HepG2 (cell line): ENCODE data around the gene SNX21. TPM values are rescaled to one million over a fixed set of nuclear protein-coding genes. Genes with fewer than 3 reads are reported as not detected.
A peak's percentile ranks its signal among the peaks of the same experiment; 100 is the strongest.

Experiments
- CAMTA2 ChIP-seq: sonication (generic); formaldehyde crosslinking; IDR thresholded peaks from 2 replicates; pipeline ENCODE4 v1.4.0; 2020; ENCODE audit warnings: mild to moderate bottlenecking, missing genetic modification reagents, borderline replicate concordance
- CBX1 ChIP-seq: IDR thresholded peaks from one replicate; pipeline ENCODE4 v1.6.1; 2016; ENCODE audit warnings: antibody characterized with exemption, low read depth
- CENPX ChIP-seq: sonication (generic); formaldehyde crosslinking; IDR thresholded peaks from 2 replicates; pipeline ENCODE4 v1.9.0; 2021; ENCODE audit warnings: mild to moderate bottlenecking, missing genetic modification reagents, moderate library complexity
- CERS6 ChIP-seq: sonication (generic); formaldehyde crosslinking; IDR thresholded peaks from 2 replicates; pipeline ENCODE4 v1.5.0; 2020; ENCODE audit warnings: missing genetic modification reagents
- DPF2 ChIP-seq: sonication (generic); formaldehyde crosslinking; IDR thresholded peaks from 2 replicates; pipeline ENCODE4 v1.4.0; 2020; ENCODE audit warnings: mild to moderate bottlenecking, low read depth, missing genetic modification reagents, borderline replicate concordance
- FLYWCH1 ChIP-seq: sonication (generic); formaldehyde crosslinking; IDR thresholded peaks from 2 replicates; pipeline ENCODE4 v1.8.1; 2023; ENCODE audit warnings: mild to moderate bottlenecking, missing genetic modification reagents
- GTF3A ChIP-seq: sonication (generic); formaldehyde crosslinking; conservative IDR thresholded peaks from 2 replicates; pipeline ENCODE4 v1.4.0; 2020; ENCODE audit warnings: mild to moderate bottlenecking, missing genetic modification reagents
- HOXA9 ChIP-seq: sonication (generic); formaldehyde crosslinking; IDR thresholded peaks from 2 replicates; pipeline ENCODE4 v1.8.1; 2022; ENCODE audit warnings: missing genetic modification reagents, mild to moderate bottlenecking, moderate library complexity, borderline replicate concordance
- ISL2 ChIP-seq: sonication (generic); formaldehyde crosslinking; IDR thresholded peaks from 2 replicates; pipeline ENCODE4 v1.5.0; 2020; ENCODE audit warnings: missing genetic modification reagents
- KDM3A ChIP-seq: IDR thresholded peaks from 2 replicates; pipeline ENCODE4 v1.6.1; 2018; ENCODE audit warnings: low read depth, missing compliant biosample characterization
- KLF11 ChIP-seq: IDR thresholded peaks from 2 replicates; pipeline ENCODE4 v1.6.1; 2016; ENCODE audit warnings: missing compliant biosample characterization
- MAFG ChIP-seq: sonication (generic); formaldehyde crosslinking; IDR thresholded peaks from 2 replicates; pipeline ENCODE4 v1.5.1; 2020; ENCODE audit warnings: mild to moderate bottlenecking, missing genetic modification reagents
- MTF1 ChIP-seq: sonication (generic); formaldehyde crosslinking; IDR thresholded peaks from 2 replicates; pipeline ENCODE4 v1.5.0; 2020; ENCODE audit warnings: missing genetic modification reagents
- NBN ChIP-seq: fragments of 450-650 bp; conservative IDR thresholded peaks from 2 replicates; pipeline ENCODE4 v1.6.1; 2017
- NFIB ChIP-seq: sonication (generic); formaldehyde crosslinking; IDR thresholded peaks from 2 replicates; pipeline ENCODE4 v1.9.0; 2021; ENCODE audit warnings: missing genetic modification reagents, mild to moderate bottlenecking, borderline replicate concordance
- RBAK ChIP-seq: sonication (generic); formaldehyde crosslinking; IDR thresholded peaks from 2 replicates; pipeline ENCODE4 v1.5.1; 2020; ENCODE audit warnings: mild to moderate bottlenecking, missing genetic modification reagents
- SUZ12 ChIP-seq: fragments of 150-350 bp; IDR thresholded peaks from 2 replicates; pipeline ENCODE4 v1.6.1; 2014; ENCODE audit warnings: low read depth, low read length
- ZNF34 ChIP-seq: sonication (generic); formaldehyde crosslinking; IDR thresholded peaks from 2 replicates; pipeline ENCODE4 v1.4.0; 2020; ENCODE audit warnings: mild to moderate bottlenecking, missing genetic modification reagents, borderline replicate concordance
- ZNF546 ChIP-seq: sonication (generic); formaldehyde crosslinking; conservative IDR thresholded peaks from 2 replicates; pipeline ENCODE4 v1.8.1; 2023; ENCODE audit warnings: mild to moderate bottlenecking, missing genetic modification reagents
- ZNF567 ChIP-seq: sonication (generic); formaldehyde crosslinking; IDR thresholded peaks from 2 replicates; pipeline ENCODE4 v1.8.1; 2023; ENCODE audit warnings: mild to moderate bottlenecking, missing genetic modification reagents, borderline replicate concordance
- ZSCAN5A ChIP-seq: sonication (generic); formaldehyde crosslinking; IDR thresholded peaks from 2 replicates; pipeline ENCODE4 v1.8.0; 2022; ENCODE audit warnings: mild to moderate bottlenecking, missing genetic modification reagents, borderline replicate concordance
- polyA plus RNA-seq, 8 experiments: library from polyadenylated mRNA; depleted of rRNA in 3 of 8; stranded (reverse) in 7 of 8; unstranded in 1 of 8; fragments of >200 nt; fragmentation: Illumina TruSeq in 4 of 8; extraction: Trizol in 4 of 8; gene quantifications; 2 replicates each; pipeline versions ENCODE4 v1.2.1 to v1.2.3, GENCODE V29; 2011 to 2016; ENCODE audit warnings: low read depth in 4 of 8, missing spikeins in 1 of 8, mixed read lengths in 1 of 8; ENCODE audit not compliant: insufficient read depth in 1 of 8
- total RNA-seq, 5 experiments: library from RNA; depleted of rRNA; stranded (reverse); fragments of >200 nt; fragmentation: Illumina TruSeq; extraction: Trizol; gene quantifications; 2 replicates each; pipeline ENCODE4 v1.2.3, GENCODE V29; 2016; ENCODE audit warnings: low read depth in 1 of 5
- TF ChIP-seq, protein P1 (sequence below): sonication (generic); formaldehyde crosslinking; IDR thresholded peaks from 2 replicates; pipeline ENCODE4 v1.4.0; 2020; ENCODE audit warnings: mild to moderate bottlenecking, low read depth, missing genetic modification reagents
- TF ChIP-seq, protein P2 (sequence below): sonication (generic); formaldehyde crosslinking; IDR thresholded peaks from 2 replicates; pipeline ENCODE4 v1.5.0; 2020; ENCODE audit warnings: mild to moderate bottlenecking, missing genetic modification reagents, moderate library complexity
- TF ChIP-seq, protein P3 (sequence below): sonication (generic); formaldehyde crosslinking; IDR thresholded peaks from 2 replicates; pipeline ENCODE4 v1.5.0; 2020; ENCODE audit warnings: mild to moderate bottlenecking, missing genetic modification reagents

The SNX21 gene
- total and polyA plus RNA-seq, 2 of the 13 experiments (the other 11 are each of a cell fraction or from before 2014, with no cell fraction given), result 7.7 to 12.8 TPM

- TF ChIP-seq FLYWCH1 (CRISPR knock-in tag) (no peak), ZNF34 (no peak), HOXA9 (no peak), MTF1 (CRISPR knock-in tag) (no peak), ZSCAN5A (no peak), DPF2 (no peak), SUZ12 (no peak), ZNF546 (CRISPR knock-in tag) (no peak), GTF3A (no peak), ISL2 (no peak), RBAK (CRISPR knock-in tag) (no peak), NFIB (0 out of 2 replicates have a peak, but pooled peaks have one; percentile 49), CBX1 (no peak), KLF11 (CRISPR knock-in tag) (no peak), KDM3A (CRISPR knock-in tag) (no peak), MAFG (CRISPR knock-in tag) (no peak), NBN (no peak), ZNF567 (CRISPR knock-in tag) (no peak), CERS6 (CRISPR knock-in tag) (no peak), CAMTA2 (CRISPR knock-in tag) (no peak), CENPX (no peak)
- TF ChIP-seq, protein P1, sequence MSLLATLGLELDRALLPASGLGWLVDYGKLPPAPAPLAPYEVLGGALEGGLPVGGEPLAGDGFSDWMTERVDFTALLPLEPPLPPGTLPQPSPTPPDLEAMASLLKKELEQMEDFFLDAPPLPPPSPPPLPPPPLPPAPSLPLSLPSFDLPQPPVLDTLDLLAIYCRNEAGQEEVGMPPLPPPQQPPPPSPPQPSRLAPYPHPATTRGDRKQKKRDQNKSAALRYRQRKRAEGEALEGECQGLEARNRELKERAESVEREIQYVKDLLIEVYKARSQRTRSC (CRISPR knock-in tag), result no peak
- TF ChIP-seq, protein P2, sequence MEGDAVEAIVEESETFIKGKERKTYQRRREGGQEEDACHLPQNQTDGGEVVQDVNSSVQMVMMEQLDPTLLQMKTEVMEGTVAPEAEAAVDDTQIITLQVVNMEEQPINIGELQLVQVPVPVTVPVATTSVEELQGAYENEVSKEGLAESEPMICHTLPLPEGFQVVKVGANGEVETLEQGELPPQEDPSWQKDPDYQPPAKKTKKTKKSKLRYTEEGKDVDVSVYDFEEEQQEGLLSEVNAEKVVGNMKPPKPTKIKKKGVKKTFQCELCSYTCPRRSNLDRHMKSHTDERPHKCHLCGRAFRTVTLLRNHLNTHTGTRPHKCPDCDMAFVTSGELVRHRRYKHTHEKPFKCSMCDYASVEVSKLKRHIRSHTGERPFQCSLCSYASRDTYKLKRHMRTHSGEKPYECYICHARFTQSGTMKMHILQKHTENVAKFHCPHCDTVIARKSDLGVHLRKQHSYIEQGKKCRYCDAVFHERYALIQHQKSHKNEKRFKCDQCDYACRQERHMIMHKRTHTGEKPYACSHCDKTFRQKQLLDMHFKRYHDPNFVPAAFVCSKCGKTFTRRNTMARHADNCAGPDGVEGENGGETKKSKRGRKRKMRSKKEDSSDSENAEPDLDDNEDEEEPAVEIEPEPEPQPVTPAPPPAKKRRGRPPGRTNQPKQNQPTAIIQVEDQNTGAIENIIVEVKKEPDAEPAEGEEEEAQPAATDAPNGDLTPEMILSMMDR (CRISPR knock-in tag), result peak; percentile 73
- TF ChIP-seq, protein P3, sequence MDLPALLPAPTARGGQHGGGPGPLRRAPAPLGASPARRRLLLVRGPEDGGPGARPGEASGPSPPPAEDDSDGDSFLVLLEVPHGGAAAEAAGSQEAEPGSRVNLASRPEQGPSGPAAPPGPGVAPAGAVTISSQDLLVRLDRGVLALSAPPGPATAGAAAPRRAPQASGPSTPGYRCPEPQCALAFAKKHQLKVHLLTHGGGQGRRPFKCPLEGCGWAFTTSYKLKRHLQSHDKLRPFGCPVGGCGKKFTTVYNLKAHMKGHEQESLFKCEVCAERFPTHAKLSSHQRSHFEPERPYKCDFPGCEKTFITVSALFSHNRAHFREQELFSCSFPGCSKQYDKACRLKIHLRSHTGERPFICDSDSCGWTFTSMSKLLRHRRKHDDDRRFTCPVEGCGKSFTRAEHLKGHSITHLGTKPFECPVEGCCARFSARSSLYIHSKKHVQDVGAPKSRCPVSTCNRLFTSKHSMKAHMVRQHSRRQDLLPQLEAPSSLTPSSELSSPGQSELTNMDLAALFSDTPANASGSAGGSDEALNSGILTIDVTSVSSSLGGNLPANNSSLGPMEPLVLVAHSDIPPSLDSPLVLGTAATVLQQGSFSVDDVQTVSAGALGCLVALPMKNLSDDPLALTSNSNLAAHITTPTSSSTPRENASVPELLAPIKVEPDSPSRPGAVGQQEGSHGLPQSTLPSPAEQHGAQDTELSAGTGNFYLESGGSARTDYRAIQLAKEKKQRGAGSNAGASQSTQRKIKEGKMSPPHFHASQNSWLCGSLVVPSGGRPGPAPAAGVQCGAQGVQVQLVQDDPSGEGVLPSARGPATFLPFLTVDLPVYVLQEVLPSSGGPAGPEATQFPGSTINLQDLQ (CRISPR knock-in tag), result no peak
Measured at GRCh38 chr20:45892049-45892825, 58.6 kb downstream of the SNX21 start (continued).
